Measurements from ENCODE around the gene TRIM72.
"Not testable (repeated sequence)": the region's sequence is repeated elsewhere in the genome, so short reads cannot be mapped to it uniquely, and the experiment has no call there.

The TRIM72 gene

DNA sequence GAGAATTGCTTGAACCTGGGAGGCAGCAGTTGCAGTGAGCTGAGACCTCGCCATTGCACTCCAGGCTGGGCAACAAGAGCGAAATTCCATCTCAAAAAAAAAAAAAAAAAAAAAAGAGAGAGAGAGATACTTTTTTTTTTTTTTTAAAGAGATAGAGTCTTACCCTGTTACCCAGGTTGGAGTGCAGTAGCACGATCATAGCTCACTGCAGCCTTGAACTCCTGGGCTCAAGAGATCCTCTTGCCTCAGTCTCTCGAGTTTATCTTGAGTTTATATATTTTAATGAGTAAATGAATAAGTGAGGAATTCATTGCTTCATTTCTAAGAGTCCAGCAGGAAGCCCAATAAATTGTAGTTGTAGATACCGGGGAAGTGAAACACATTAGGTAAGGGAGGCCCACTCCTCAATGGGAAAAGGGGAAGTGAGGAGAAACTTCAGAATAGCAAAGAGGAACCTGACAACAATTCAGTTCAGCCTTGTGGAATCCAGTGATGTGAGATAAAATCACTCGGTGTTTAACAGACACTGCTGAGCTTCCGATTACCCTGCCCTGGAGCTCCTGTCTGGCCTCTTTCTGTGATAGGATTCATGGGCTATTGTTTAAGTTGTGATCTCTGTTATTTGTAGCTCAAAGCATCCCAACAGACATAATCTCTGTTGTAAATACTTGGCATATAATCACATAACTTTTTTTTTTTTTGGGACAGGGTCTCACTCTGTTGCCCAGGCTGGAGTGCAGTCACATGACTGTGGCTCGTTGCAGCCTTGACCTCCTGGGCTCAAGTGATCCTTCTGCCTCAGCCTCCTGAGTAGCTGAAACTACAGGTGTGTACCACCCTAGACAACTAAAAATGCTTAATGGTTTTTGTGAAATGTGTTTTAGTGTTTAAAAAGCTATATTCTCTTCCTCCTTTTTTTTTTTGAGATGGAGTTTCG is 30.1 kb downstream of the TRIM72 start:
- no peak overlapping the region for H2BK120ac ChIP-seq (ENCODE audit: insufficient read depth, low read length, poor library complexity)
- no peak overlapping the region for H3K14ac ChIP-seq (ENCODE audit: low read length)
- no peak overlapping the region for H3K23ac ChIP-seq (ENCODE audit: low read length)
- H2BK5ac ChIP-seq (ENCODE audit: low read depth, low read length, poor library complexity), result no peak overlapping the region
- H3K79me2 ChIP-seq (ENCODE audit: control insufficient read depth, insufficient read depth, low read length, poor library complexity), result no peaks in the 10 kb centered on the region
- no peak overlapping the region for H3K4me2 ChIP-seq (ENCODE audit: low read length)
- no peak overlapping the region for H4K91ac ChIP-seq (ENCODE audit: low read depth, low read length)
- H3K9ac ChIP-seq (ENCODE audit: low read length), result no peak overlapping the region
- H2BK12ac ChIP-seq (ENCODE audit: low read length), result no peak overlapping the region
- H3K18ac ChIP-seq (ENCODE audit: low read length), result no peak overlapping the region
- no peak overlapping the region for H4K8ac ChIP-seq (ENCODE audit: low read depth, low read length)
- no peaks in the 10 kb centered on the region for H3K79me1 ChIP-seq (ENCODE audit: low read length)
- H2AFZ ChIP-seq (ENCODE audit: insufficient read depth, low read length, poor library complexity), result no peak overlapping the region
- H3K4ac ChIP-seq (ENCODE audit: low read depth, low read length), result no peak overlapping the region
- no peaks in the 10 kb centered on the region for H3K27me3 ChIP-seq (ENCODE audit: insufficient read depth, low read length)
- no peak overlapping the region for H3K4me3 ChIP-seq (ENCODE audit: low read depth, low read length)
- H3K36me3 ChIP-seq (ENCODE audit: control insufficient read depth in 1 of 2, insufficient read depth in 2 of 2, low read length in 2 of 2), result no peaks in the 10 kb centered on the region
- no peak overlapping the region for H2AK5ac ChIP-seq (ENCODE audit: low read length)
- WGBS (ENCODE audit: extremely low coverage, insufficient coverage, insufficient read length), result no CpG with 5 or more reads among the region's 9 CpGs
- H4K12ac ChIP-seq (ENCODE audit: low read depth, low read length), result no peak overlapping the region
- DNase-seq, result peak in 1 of 2 donors; percentile 26
- no peaks in the 10 kb centered on the region for H3K4me1 ChIP-seq (ENCODE audit: control insufficient read depth in 1 of 2, insufficient read depth in 2 of 2, low read length in 2 of 2)
- no peaks in the 10 kb centered on the region for H3K9me3 ChIP-seq (ENCODE audit: insufficient read depth, low read depth, low read length)
- no peak overlapping the region for H3K27ac ChIP-seq (ENCODE audit: low read depth, low read length)

GRCh38 chr16:31245598-31245997 is 31.7 kb downstream of the TRIM72 start:
- H3K4me1 ChIP-seq (ENCODE audit: control insufficient read depth in 1 of 2, insufficient read depth in 2 of 2, low read length in 2 of 2); H3K14ac ChIP-seq (ENCODE audit: low read length); H3K23ac ChIP-seq (ENCODE audit: low read length); H3K79me2 ChIP-seq (ENCODE audit: control insufficient read depth, insufficient read depth, low read length, poor library complexity); H2AFZ ChIP-seq (ENCODE audit: insufficient read depth, low read length, poor library complexity); H2BK12ac ChIP-seq (ENCODE audit: low read length); H3K79me1 ChIP-seq (ENCODE audit: low read length); H4K91ac ChIP-seq (ENCODE audit: low read depth, low read length); H2BK120ac ChIP-seq (ENCODE audit: insufficient read depth, low read length, poor library complexity); H2BK5ac ChIP-seq (ENCODE audit: low read depth, low read length, poor library complexity); H3K36me3 ChIP-seq (ENCODE audit: control insufficient read depth in 1 of 2, insufficient read depth in 2 of 2, low read length in 2 of 2); H3K27me3 ChIP-seq (ENCODE audit: insufficient read depth, low read length); H3K18ac ChIP-seq (ENCODE audit: low read length); H3K9ac ChIP-seq (ENCODE audit: low read length); H4K12ac ChIP-seq (ENCODE audit: low read depth, low read length); DNase-seq; H3K9me3 ChIP-seq (ENCODE audit: insufficient read depth, low read depth, low read length); H3K4ac ChIP-seq (ENCODE audit: low read depth, low read length); H4K8ac ChIP-seq (ENCODE audit: low read depth, low read length); H3K4me3 ChIP-seq (ENCODE audit: low read depth, low read length); H3K27ac ChIP-seq (ENCODE audit: low read depth, low read length); H3K4me2 ChIP-seq (ENCODE audit: low read length); H2AK5ac ChIP-seq (ENCODE audit: low read length): not testable (repeated sequence)
- no CpG with 5 or more reads among the region's 8 CpGs for whole genome bisulfite sequencing (ENCODE audit: extremely low coverage, insufficient coverage, insufficient read length)

GRCh38 chr16:31246296-31246695 is 32.4 kb downstream of the TRIM72 start:
- H3K18ac ChIP-seq (ENCODE audit: low read length), result no peak overlapping the region
- H4K91ac ChIP-seq (ENCODE audit: low read depth, low read length), result no peak overlapping the region
- H3K4me3 ChIP-seq (ENCODE audit: low read depth, low read length), result no peak overlapping the region
- H3K36me3 ChIP-seq (ENCODE audit: control insufficient read depth in 1 of 2, insufficient read depth in 2 of 2, low read length in 2 of 2), result no peaks in the 10 kb centered on the region
- H3K23ac ChIP-seq (ENCODE audit: low read length), result no peak overlapping the region
- no peaks in the 10 kb centered on the region for H3K4me1 ChIP-seq (ENCODE audit: control insufficient read depth in 1 of 2, insufficient read depth in 2 of 2, low read length in 2 of 2)
- no peak overlapping the region for H3K4me2 ChIP-seq (ENCODE audit: low read length)
- H3K4ac ChIP-seq (ENCODE audit: low read depth, low read length), result no peak overlapping the region
- H4K12ac ChIP-seq (ENCODE audit: low read depth, low read length), result no peak overlapping the region
- no peak overlapping the region for H2AFZ ChIP-seq (ENCODE audit: insufficient read depth, low read length, poor library complexity)
- no peaks in the 10 kb centered on the region for H3K79me2 ChIP-seq (ENCODE audit: control insufficient read depth, insufficient read depth, low read length, poor library complexity)
- H2BK5ac ChIP-seq (ENCODE audit: low read depth, low read length, poor library complexity), result no peak overlapping the region
- no peaks in the 10 kb centered on the region for H3K9me3 ChIP-seq (ENCODE audit: insufficient read depth, low read depth, low read length)
- no peak overlapping the region for H2BK120ac ChIP-seq (ENCODE audit: insufficient read depth, low read length, poor library complexity)
- no peak overlapping the region for H3K14ac ChIP-seq (ENCODE audit: low read length)
- no peaks in the 10 kb centered on the region for H3K79me1 ChIP-seq (ENCODE audit: low read length)
- no peak overlapping the region for H3K27ac ChIP-seq (ENCODE audit: low read depth, low read length)
- no peak overlapping the region for H2BK12ac ChIP-seq (ENCODE audit: low read length)
- WGBS (ENCODE audit: extremely low coverage, insufficient coverage, insufficient read length), result no CpG with 5 or more reads among the region's 3 CpGs
- DNase-seq, result no peak
- H3K9ac ChIP-seq (ENCODE audit: low read length), result no peak overlapping the region
- H4K8ac ChIP-seq (ENCODE audit: low read depth, low read length), result no peak overlapping the region
- H3K27me3 ChIP-seq (ENCODE audit: insufficient read depth, low read length), result no peaks in the 10 kb centered on the region
- H2AK5ac ChIP-seq (ENCODE audit: low read length), result no peak overlapping the region

- Histone ChIP-seq H2BK120ac (ENCODE audit: insufficient read depth, low read length, poor library complexity) (no peak overlapping the region), H3K4me3 (ENCODE audit: low read depth, low read length) (no peak overlapping the region), H2AFZ (ENCODE audit: insufficient read depth, low read length, poor library complexity) (no peak overlapping the region), H3K27ac (ENCODE audit: low read depth, low read length) (no peak overlapping the region), H4K12ac (ENCODE audit: low read depth, low read length) (no peak overlapping the region), H3K4ac (ENCODE audit: low read depth, low read length) (no peak overlapping the region), H3K27me3 (ENCODE audit: insufficient read depth, low read length) (no peaks in the 10 kb centered on the region), H3K9me3 (ENCODE audit: insufficient read depth, low read depth, low read length) (no peaks in the 10 kb centered on the region), H4K91ac (ENCODE audit: low read depth, low read length) (no peak overlapping the region), H2AK5ac (ENCODE audit: low read length) (no peak overlapping the region), H3K4me1 (ENCODE audit: control insufficient read depth in 1 of 2, insufficient read depth in 2 of 2, low read length in 2 of 2) (no peaks in the 10 kb centered on the region), H3K14ac (ENCODE audit: low read length) (no peak overlapping the region), H2BK12ac (ENCODE audit: low read length) (no peak overlapping the region), H3K36me3 (ENCODE audit: control insufficient read depth in 1 of 2, insufficient read depth in 2 of 2, low read length in 2 of 2) (no peaks in the 10 kb centered on the region), H3K79me1 (ENCODE audit: low read length) (no peaks in the 10 kb centered on the region), H3K23ac (ENCODE audit: low read length) (no peak overlapping the region), H3K9ac (ENCODE audit: low read length) (no peak overlapping the region), H2BK5ac (ENCODE audit: low read depth, low read length, poor library complexity) (no peak overlapping the region), H3K18ac (ENCODE audit: low read length) (no peak overlapping the region), H3K4me2 (ENCODE audit: low read length) (no peak overlapping the region), H4K8ac (ENCODE audit: low read depth, low read length) (no peak overlapping the region), H3K79me2 (ENCODE audit: control insufficient read depth, insufficient read depth, low read length, poor library complexity) (no peaks in the 10 kb centered on the region)
- no CpG with 5 or more reads among the region's 5 CpGs for WGBS (ENCODE audit: extremely low coverage, insufficient coverage, insufficient read length)
- no peak for DNase-seq
Measured at GRCh38 chr16:31248344-31248743, 34.4 kb downstream of the TRIM72 start.

All from trophoblast cell (in vitro differentiated cells and primary cell).